H1 (cell line): ENCODE results near the gene GLTP. TPM values are rescaled to one million over a fixed set of nuclear protein-coding genes. Genes with fewer than 3 reads are reported as not detected.

Source experiments
- CBX5 ChIP-seq: fragments of 300-800, 300-1000 bp; sonication (generic); IDR thresholded peaks from 2 replicates; pipeline ENCODE4 v1.7.1; 2016; ENCODE audit warnings: antibody characterized with exemption, low read length, low read depth
- GTF2F1 ChIP-seq: IDR thresholded peaks from 2 replicates; pipeline ENCODE4 v1.6.1; 2012; ENCODE audit warnings: low read depth, low read length, improper control_type of control experiment, borderline replicate concordance
- JUN ChIP-seq: IDR thresholded peaks from 2 replicates; pipeline ENCODE4 v1.6.1; 2011; ENCODE audit warnings: low read depth, mild to moderate bottlenecking, improper control_type of control experiment, low read length
- KDM5A ChIP-seq: fragments of 200-600 bp; IDR thresholded peaks from 2 replicates; pipeline ENCODE4 v1.7.1; 2012; ENCODE audit warnings: mild to moderate bottlenecking, low read length, inconsistent platforms, mixed read lengths
- MAFK ChIP-seq: IDR thresholded peaks from 2 replicates; pipeline ENCODE4 v1.6.1; 2012; ENCODE audit warnings: low read depth, mild to moderate bottlenecking, improper control_type of control experiment, low read length
- POU5F1 ChIP-seq: IDR thresholded peaks from 2 replicates; pipeline ENCODE4 v1.6.1; 2011; ENCODE audit warnings: low read depth, mild to moderate bottlenecking, low read length, moderate library complexity
- RXRA ChIP-seq: IDR thresholded peaks from 2 replicates; pipeline ENCODE4 v1.6.1; 2011; ENCODE audit warnings: low read depth, mild to moderate bottlenecking, low read length, moderate library complexity; ENCODE audit not compliant: insufficient read depth
- SAP30 ChIP-seq: fragments of 300-600 bp; sonication (generic); IDR thresholded peaks from 2 replicates; pipeline ENCODE4 v1.7.1; 2012; ENCODE audit warnings: low read length, moderate library complexity, mild to moderate bottlenecking, inconsistent platforms; ENCODE audit not compliant: insufficient read depth, insufficient replicate concordance
- ZNF274 ChIP-seq: IDR thresholded peaks from 2 replicates; pipeline ENCODE4 v1.7.0; 2012; ENCODE audit warnings: low read length, borderline replicate concordance; ENCODE audit errors: extremely low read depth
- polyA plus RNA-seq, 7 experiments: library from polyadenylated mRNA; depleted of rRNA in 3 of 7; stranded (reverse) in 5 of 7; unstranded in 2 of 7; fragments of >200 nt in 5 of 7; fragments of 200-250 nt in 2 of 7; gene quantifications; 1 replicate in 5 of 7; 2 replicates in 1 of 7; 4 replicates in 1 of 7; pipeline versions ENCODE4 v1.2.1 to v1.2.3, GENCODE V29; 2011 to 2013; ENCODE audit warnings: missing spikeins in 2 of 7, mixed read lengths in 2 of 7
- total RNA-seq: library from RNA; stranded (reverse); fragmentation: NEBNext Ultra II Directional; extraction: Animal tissue kit (Norgen Biotek cat#: 25700); gene quantifications from 2 replicates; pipeline ENCODE4 v1.2.1, GENCODE V29; 2021
- TF ChIP-seq, protein P1 (sequence below): IDR thresholded peaks from 2 replicates; pipeline ENCODE4 v1.6.1; 2012; ENCODE audit warnings: low read length, inconsistent platforms

GLTP gene
- total and polyA plus RNA-seq, 2 of the 8 experiments (the other 6 are each of a cell fraction or from before 2014, with no cell fraction given): 9.8 to 26.1 TPM

DNA sequence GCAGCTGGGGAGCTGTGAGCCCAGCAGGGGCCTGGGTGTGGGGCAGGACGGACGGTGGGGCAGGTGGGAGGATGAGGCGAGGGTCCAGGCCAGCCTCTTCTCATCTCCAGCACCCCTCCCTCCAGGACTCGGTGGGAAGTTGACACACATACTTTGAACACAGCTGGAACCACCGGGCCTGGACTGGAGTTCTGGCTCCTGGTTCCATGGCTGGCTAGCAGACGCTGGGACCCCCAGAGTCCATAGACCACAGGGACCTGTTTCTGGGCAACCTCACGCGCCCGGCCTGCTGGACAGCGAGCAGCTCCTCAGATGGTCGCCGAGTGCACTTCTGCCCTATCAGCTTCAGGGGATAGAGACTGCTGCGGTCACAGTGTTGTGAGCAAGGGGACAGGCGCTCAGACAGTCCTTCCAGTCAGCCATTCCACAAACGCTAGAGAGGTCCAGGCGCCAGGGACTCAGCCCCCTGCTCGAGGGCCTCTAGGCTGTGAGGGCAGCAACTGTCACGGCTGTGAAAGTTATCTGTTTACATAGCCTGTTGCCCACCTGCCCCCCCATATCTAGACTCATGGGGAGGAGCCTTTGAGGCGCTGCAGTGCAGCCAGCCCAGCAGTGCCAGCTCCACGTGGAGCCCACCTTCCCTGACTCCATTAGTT, 45.0 kb upstream of the GLTP start (continued):
- TF ChIP-seq SAP30 (no peak), GTF2F1 (no peak), JUN (no peak), CBX5 (no peak), KDM5A (no peak), RXRA (no peak), MAFK (no peak), ZNF274 (no peak), POU5F1 (no peak)
- TF ChIP-seq, protein P1, sequence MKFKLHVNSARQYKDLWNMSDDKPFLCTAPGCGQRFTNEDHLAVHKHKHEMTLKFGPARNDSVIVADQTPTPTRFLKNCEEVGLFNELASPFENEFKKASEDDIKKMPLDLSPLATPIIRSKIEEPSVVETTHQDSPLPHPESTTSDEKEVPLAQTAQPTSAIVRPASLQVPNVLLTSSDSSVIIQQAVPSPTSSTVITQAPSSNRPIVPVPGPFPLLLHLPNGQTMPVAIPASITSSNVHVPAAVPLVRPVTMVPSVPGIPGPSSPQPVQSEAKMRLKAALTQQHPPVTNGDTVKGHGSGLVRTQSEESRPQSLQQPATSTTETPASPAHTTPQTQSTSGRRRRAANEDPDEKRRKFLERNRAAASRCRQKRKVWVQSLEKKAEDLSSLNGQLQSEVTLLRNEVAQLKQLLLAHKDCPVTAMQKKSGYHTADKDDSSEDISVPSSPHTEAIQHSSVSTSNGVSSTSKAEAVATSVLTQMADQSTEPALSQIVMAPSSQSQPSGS: no peak
